ENCODE data around the gene EHD4.

DNA sequence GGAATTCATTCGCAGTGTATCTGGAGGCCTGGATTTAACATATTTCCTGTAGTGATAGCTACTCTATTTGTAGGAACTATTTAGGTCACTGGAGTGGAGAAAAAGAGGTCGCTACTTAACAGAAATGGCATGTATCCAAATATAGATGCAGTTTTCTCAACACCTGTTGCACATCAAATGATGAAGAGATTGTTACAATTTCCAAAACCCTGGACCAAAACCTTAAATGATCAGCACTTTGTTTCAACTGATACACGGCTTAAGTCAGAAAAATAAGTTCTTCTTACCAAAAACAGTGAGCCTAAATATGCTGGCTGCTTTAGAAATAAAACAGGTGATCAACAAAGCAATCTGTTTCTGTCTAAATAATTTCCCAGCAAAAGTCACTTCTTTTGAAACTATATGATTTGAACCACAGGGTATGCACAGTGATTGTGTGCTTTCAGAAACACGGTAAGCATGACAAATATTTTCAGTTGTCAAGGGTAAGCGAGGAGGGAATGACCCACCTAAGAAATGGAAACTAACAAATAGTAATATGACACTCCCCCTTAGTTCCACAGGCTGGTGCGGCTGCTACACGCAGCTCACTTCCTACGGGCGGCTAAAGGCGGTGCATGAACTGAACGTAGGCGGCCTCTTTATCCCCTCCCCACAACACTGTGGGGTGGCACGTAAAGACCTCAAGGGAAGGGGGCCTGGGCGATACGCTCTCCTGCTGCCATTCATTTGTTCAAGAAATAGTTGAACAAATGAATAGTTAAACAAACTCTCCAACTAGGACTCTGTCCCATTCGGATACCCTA is 1.1 kb downstream of the EHD4 start:
- TF ChIP-seq, protein P1, sequence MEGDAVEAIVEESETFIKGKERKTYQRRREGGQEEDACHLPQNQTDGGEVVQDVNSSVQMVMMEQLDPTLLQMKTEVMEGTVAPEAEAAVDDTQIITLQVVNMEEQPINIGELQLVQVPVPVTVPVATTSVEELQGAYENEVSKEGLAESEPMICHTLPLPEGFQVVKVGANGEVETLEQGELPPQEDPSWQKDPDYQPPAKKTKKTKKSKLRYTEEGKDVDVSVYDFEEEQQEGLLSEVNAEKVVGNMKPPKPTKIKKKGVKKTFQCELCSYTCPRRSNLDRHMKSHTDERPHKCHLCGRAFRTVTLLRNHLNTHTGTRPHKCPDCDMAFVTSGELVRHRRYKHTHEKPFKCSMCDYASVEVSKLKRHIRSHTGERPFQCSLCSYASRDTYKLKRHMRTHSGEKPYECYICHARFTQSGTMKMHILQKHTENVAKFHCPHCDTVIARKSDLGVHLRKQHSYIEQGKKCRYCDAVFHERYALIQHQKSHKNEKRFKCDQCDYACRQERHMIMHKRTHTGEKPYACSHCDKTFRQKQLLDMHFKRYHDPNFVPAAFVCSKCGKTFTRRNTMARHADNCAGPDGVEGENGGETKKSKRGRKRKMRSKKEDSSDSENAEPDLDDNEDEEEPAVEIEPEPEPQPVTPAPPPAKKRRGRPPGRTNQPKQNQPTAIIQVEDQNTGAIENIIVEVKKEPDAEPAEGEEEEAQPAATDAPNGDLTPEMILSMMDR (IDR thresholded peaks at IDR 0.05) = peak in 1 of 3 donors; percentile 16
- no peak for TF ChIP-seq POLR2A (IDR thresholded peaks at IDR 0.05)

All from ovary (tissue), 3 donors.